ENCODE measurements around the gene NOTCH2.
"Not testable (repeated sequence)": the region's sequence is repeated elsewhere in the genome, so short reads cannot be mapped to it uniquely, and the experiment has no call there.

GRCh38 chr1:120093548-120094181, 24.2 kb upstream of the NOTCH2 start:
- not testable (repeated sequence) for TF ChIP-seq CTCF, POLR2AphosphoS5, POLR2A, EP300 (IDR thresholded peaks at IDR 0.05)
